ENCODE measurements around the gene NDUFAF3.

DNA sequence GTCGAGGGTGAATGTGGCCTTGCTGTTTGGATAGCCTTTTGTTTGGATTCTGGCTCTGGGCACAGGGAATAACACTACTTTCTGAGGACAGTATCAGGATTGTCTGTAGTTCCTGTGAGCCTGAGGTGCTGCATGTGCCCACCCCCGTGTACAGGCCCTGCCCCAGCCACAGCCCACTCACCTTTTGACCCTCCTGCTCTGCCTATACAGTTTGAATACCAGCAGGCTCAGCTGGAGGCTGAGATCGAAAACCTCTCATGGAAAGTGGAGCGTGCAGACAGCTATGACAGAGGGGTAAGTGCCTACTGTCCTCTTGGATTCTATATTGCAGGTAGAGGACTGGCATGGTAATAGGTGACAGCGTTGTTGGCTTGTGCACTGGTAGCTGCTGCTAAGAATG lies 39.2 kb upstream of the NDUFAF3 start:
- TF ChIP-seq POLR2A (IDR thresholded peaks at IDR 0.05) = no peak
- TF ChIP-seq, protein P1, sequence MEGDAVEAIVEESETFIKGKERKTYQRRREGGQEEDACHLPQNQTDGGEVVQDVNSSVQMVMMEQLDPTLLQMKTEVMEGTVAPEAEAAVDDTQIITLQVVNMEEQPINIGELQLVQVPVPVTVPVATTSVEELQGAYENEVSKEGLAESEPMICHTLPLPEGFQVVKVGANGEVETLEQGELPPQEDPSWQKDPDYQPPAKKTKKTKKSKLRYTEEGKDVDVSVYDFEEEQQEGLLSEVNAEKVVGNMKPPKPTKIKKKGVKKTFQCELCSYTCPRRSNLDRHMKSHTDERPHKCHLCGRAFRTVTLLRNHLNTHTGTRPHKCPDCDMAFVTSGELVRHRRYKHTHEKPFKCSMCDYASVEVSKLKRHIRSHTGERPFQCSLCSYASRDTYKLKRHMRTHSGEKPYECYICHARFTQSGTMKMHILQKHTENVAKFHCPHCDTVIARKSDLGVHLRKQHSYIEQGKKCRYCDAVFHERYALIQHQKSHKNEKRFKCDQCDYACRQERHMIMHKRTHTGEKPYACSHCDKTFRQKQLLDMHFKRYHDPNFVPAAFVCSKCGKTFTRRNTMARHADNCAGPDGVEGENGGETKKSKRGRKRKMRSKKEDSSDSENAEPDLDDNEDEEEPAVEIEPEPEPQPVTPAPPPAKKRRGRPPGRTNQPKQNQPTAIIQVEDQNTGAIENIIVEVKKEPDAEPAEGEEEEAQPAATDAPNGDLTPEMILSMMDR (IDR thresholded peaks at IDR 0.05) = no peak

Measured in esophagus squamous epithelium (tissue), 4 donors.